HG03280 (cell line): ENCODE data around the gene FXYD1.

Source experiments
- ATAC-seq: cut with Tn5 transposase; IDR thresholded peaks from one replicate; pipeline ENCODE4 v1.9.1; 2021; ENCODE audit warnings: mild to moderate bottlenecking, moderate library complexity; ENCODE audit not compliant: unreplicated experiment

FXYD1 gene

GRCh38 chr19:35106898-35107541 lies 31.6 kb upstream of the FXYD1 start:
- no peak for ATAC-seq

- no peak for ATAC-seq
Observed at GRCh38 chr19:35107545-35107944, 31.1 kb upstream of the FXYD1 start.

DNA sequence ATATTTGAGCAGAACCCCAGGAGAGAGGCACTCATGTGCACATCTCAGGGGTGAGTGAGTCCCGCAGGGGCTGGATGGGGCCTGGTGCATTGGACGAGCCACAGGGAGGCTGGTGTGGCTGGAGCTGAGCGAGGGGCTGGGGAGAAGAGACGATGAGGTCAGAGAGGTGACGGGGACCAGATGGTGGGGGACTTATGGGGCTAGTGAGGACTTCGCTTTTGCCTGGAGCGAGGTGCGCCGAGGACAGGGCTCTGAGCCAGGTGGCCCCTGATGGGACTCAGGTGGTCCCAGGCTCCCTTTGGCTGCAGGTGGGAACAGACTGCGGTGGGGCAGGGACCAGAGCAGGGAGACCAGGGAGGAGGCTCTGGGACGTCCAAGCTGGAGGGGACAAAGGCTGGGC lies 29.9 kb upstream of the FXYD1 start:
- ATAC-seq, result no peak

- no peak for ATAC-seq
Observed at GRCh38 chr19:35109395-35110112, 29.1 kb upstream of the FXYD1 start.

GRCh38 chr19:35110974-35111373 lies 27.6 kb upstream of the FXYD1 start:
- no peak for ATAC-seq

DNA sequence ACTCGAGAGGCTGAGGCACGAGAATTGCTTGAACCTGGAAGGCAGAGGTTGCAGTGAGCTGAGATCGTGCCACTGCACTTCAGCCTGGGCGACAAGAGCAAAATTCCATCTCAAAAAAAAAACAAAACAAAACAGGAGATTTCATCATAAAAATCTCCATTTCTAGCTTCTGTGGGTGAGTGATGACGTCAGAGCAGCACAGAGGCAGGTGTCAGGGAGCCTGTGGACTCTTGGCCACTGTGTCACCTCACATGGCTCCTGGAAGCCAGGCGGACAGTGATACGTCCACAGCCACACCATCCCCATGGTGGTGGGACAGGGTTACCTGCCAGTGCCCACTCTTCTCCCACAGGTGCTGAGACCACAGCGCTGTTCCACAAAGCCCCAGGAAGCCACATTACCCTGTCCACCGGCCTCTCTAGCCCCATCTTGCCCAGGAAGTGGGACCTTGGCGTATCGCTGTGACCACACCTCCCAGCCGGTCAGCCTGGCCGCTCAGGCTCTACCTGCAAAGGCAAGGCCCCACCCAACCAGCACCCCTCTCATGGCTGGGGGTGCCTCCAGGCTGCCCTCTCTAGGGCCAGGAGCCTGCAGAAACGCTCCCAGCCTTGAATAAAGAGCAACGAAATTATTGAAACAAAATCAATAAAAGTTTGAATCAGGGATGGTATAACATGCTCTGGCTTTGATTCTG lies 25.5 kb upstream of the FXYD1 start:
- no peak for ATAC-seq

- no peak for ATAC-seq
Observed at GRCh38 chr19:35114353-35115176, 24.1 kb upstream of the FXYD1 start.

- ATAC-seq, result no peak
Observed at GRCh38 chr19:35115177-35115951, 23.3 kb upstream of the FXYD1 start, which contains the start of gene FXYD3. Gene FXYD3 (plus strand): TSS chr19:35115823. CDS start chr19:35119377, 3,554 bp downstream.

DNA sequence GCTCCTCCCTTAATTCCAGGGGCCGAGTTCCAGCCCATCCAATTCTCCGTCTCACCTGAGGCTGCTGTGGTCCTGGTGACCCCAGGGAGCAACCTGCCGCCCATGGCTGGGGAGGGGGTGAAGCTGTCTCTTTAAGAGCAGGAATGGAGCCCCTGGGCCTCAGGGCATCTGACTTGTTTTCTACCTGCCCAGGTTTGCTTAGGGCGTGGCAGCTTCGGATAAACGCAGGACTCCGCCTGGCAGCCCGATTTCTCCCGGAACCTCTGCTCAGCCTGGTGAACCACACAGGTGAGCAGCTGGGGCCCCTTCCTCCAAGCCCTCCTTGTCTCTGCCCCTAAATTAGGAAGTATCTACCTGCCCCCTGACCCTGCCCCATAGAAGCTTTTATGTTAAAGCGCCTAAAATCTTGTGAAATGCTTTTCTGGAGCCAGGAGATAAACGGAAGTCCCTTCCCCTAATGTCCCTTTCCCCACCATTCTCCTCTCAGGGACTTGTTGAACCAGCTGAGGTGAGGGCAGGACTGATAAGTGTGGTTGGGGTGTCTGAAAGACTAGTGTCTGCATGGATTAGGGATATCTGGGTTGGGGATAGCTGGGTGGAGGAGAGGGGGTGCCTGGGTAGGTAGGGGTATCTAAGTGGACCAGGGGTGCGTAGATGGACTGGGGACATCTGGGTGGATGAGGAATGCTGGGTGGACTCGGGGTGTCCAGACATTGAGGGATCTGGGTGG lies 22.4 kb upstream of the FXYD1 start:
- no peak for ATAC-seq

GRCh38 chr19:35117116-35117515 lies 21.5 kb upstream of the FXYD1 start:
- ATAC-seq, result no peak

DNA sequence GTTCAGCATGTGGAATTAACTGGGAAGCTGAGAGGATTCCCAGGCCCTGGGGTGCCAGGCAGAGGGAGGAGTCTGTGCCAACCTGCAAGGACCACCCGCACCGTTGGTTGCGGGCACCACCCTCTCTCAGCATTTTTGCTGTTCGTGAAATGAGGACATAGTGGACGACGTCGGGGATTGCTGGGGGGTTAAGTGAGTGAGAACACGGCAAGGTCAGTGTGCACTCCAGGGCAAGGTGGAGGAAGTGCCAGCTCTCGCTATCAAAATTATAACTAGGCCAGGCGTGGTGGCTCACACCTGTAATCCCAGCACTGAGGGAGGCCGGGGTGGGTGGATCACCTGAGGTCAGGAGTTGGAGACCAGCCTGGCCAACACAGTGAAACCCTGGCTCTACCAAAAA lies 20.8 kb upstream of the FXYD1 start:
- no peak for ATAC-seq

DNA sequence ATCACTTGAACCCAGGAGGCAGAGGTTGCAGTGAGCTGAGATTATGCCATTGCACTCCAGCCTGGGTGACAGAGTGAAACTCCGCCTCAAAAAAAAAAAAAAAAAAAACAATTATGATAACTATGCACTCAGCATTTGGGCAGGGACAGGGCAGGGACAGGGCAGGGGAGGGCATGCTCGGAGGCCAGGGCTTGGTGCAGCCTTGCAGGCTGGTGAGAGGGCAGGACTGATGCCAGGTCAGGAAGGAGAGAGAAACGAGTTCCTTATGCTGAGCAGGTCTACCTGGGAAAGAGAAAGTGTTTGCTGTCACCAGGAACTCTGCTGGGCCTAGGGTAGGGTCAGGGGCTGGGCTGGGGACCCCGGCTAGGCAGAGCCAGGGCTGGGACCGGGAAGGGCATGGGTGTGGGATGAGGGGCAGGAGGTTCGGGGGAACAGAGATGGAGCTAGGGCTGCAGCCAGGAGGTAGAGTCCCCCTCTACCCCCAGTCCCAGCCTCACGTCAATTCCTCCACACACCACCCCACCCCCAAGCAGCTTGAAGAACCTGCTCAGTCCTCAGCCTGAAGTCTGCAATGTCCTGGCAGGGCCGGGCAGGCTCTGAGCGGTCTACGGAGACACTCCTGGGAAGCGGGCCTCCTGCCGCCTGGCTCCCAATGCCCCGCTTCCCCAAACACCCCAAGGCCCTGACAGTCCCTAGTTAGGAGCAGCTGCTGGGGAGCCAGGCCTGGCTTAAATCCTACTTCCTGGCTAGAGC lies 20.2 kb upstream of the FXYD1 start:
- no peak for ATAC-seq

DNA sequence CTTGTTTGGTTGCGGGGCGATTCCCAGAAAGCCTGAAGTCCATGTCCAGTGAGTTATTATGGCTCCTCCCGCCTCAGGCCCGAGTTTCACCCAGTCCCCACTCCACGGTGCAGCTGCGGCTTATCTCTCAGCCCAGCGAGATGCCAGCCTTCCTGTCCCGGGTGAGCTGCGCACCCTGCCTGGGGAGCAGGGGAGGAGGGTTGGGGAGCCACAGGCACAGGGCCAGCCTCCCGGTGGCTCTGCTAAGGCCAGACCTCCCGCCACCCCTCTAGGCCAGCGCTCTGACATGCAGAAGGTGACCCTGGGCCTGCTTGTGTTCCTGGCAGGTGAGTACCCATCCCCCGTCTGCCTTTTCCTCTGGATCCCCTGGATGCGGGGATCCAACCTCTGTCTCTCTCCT lies 19.5 kb upstream of the FXYD1 start:
- no peak for ATAC-seq

DNA sequence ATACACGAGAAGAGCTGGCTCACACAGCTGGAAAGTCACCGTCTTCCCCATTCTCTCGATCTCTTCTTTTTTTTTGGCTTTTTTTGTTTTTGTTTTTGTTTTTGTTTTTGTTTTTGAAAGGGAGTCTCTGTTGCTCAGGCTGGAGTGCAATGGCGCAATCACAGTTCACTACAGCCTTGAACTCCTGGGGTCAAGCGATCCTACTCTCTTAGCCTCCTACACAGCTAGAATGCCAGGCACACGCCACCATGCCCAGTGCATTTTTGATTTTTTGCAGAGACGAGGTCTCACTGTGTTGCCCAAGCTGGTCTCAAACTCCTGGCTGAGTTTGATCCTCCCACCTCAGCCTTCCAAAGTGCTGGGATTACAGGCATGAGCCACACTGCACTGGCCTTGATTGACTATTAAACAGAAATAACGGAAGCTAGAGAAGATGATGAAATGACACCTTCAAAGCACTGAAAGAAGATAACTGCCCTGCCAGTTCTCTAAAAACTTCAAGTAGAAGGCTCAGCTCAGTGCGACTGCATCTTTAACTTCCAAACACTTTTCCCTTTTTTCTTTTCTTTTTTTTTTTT lies 19.0 kb upstream of the FXYD1 start:
- no peak for ATAC-seq

GRCh38 chr19:35120492-35120891 lies 18.1 kb upstream of the FXYD1 start:
- ATAC-seq, result no peak

DNA sequence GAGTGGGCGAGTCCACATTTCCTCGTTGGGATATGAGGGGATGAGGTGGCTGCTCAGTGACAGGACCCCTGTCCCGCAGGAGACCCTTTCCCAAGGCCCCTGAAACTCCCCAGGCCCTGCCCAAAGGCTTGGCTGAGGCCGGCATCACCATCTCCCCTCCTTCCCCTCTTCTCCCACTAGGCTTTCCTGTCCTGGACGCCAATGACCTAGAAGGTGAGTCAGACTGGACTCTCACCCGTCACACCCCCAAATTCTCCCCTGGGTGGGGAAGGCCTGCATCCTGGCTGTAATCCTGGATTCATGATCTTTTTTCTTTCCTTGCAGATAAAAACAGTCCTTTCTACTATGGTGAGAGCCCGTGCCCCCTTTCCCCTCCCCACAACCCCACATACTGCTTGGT lies 17.7 kb upstream of the FXYD1 start:
- ATAC-seq, result no peak

DNA sequence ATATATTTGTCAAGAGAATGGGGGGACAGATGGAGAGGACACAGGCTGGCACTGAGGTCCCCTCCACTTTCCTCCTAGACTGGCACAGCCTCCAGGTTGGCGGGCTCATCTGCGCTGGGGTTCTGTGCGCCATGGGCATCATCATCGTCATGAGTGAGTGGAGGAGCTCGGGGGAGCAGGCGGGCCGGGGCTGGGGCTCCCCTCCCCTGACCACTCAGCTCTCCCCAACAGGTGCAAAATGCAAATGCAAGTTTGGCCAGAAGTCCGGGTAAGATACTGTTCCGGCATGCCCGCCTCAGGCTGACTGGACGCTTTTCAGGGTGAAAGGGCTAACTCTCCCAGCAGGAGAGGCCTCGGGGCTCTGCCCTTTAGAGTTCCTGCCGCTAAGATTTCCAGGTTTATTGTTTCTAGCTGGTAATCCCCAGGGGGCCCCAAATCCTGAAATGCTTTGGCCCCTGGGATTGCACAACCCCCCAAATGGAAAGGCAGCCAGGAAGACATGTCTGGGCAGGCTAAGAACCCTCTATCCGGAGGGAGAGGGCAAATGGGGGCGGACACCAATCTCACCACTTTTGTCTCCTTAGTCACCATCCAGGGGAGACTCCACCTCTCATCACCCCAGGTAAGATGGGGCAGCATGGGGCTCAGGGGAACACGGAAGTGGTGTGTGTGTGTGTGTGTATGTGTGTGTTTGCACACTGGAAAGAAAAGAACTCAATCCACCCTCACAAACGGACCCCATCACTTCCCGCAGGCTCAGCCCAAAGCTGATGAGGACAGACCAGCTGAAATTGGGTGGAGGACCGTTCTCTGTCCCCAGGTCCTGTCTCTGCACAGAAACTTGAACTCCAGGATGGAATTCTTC lies 15.7 kb upstream of the FXYD1 start:
- ATAC-seq, result no peak

DNA sequence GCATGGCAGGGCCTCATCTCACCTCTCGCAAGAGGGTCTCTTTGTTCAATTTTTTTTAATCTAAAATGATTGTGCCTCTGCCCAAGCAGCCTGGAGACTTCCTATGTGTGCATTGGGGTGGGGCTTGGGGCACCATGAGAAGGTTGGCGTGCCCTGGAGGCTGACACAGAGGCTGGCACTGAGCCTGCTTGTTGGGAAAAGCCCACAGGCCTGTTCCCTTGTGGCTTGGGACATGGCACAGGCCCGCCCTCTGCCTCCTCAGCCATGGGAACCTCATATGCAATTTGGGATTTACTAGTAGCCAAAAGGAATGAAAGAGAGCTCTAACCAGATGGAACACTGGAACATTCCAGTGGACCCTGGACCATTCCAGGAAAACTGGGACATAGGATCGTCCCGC lies 15.1 kb upstream of the FXYD1 start:
- no peak for ATAC-seq
